ENCODE results near the gene TPST2.

DNA sequence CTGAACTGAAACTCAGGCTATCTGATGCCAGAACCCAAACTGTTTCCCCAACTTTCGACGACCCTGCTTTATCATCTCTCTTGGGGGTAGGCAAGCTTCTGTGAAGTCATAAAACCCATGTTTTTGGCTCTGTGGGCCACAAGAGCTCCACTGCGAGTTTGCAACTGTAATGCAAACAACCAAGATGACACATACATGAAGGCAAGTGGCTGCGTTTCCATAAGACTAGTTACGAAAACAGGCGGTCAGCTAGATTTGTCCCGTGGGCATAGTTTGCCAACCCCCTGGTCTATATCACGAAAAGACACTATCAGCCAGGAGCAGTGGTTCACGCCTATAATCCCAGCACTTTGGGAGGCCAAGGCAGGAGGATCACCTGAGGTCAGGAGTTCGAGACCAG, 37.5 kb downstream of the TPST2 start:
- TF ChIP-seq, protein P1, sequence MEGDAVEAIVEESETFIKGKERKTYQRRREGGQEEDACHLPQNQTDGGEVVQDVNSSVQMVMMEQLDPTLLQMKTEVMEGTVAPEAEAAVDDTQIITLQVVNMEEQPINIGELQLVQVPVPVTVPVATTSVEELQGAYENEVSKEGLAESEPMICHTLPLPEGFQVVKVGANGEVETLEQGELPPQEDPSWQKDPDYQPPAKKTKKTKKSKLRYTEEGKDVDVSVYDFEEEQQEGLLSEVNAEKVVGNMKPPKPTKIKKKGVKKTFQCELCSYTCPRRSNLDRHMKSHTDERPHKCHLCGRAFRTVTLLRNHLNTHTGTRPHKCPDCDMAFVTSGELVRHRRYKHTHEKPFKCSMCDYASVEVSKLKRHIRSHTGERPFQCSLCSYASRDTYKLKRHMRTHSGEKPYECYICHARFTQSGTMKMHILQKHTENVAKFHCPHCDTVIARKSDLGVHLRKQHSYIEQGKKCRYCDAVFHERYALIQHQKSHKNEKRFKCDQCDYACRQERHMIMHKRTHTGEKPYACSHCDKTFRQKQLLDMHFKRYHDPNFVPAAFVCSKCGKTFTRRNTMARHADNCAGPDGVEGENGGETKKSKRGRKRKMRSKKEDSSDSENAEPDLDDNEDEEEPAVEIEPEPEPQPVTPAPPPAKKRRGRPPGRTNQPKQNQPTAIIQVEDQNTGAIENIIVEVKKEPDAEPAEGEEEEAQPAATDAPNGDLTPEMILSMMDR (IDR thresholded peaks at IDR 0.05), result no peak
- no peak for TF ChIP-seq POLR2A (IDR thresholded peaks at IDR 0.05)
- no peak for TF ChIP-seq EP300 (IDR thresholded peaks at IDR 0.05)

All from tibial nerve (tissue), 4 donors.